Measurements from ENCODE around the gene VCX2. TPM values are rescaled to one million over a fixed set of nuclear protein-coding genes. Genes with fewer than 3 reads are reported as not detected.
"Not testable (repeated sequence)": the region's sequence is repeated elsewhere in the genome, so short reads cannot be mapped to it uniquely, and the experiment has no call there.

VCX2 gene
- total RNA-seq: not detected
- not detected for polyA plus RNA-seq

- DNase-seq; ATAC-seq; intact Hi-C loops (cut with DNase I); FAIRE-seq; H3K27ac ChIP-seq; H3K36me3 ChIP-seq; H3K4me3 ChIP-seq; H3K9me3 ChIP-seq; H3K27me3 ChIP-seq; H3K4me1 ChIP-seq: not testable (repeated sequence)
- WGBS, 2 donors: 74 to 96% methylated on average over 3 of the region's 3 CpGs
Measured at GRCh38 chrX:8171169-8171568, at the start of gene VCX2. TSS of gene VCX2 (minus strand) at chrX:8171267. CDS start at chrX:8170643, 624 bp downstream.

- no peak for DNase-seq
- Histone ChIP-seq H3K4me1 (no peaks in the 10 kb centered on the region), H3K27ac (no peak overlapping the region), H3K9me3 (no peaks in the 10 kb centered on the region), H3K4me3 (no peak overlapping the region), H3K27me3 (no peaks in the 10 kb centered on the region), H3K36me3 (no peaks in the 10 kb centered on the region)
- 52 to 94% methylated on average over 4 of the region's 4 CpGs for WGBS, 2 donors
- FAIRE-seq: no peak
- no peak for ATAC-seq
- TF ChIP-seq CTCF (IDR thresholded peaks at IDR 0.05): no peak
- intact Hi-C loops (cut with DNase I): no loop called here
Measured at GRCh38 chrX:8204943-8205342, 33.9 kb upstream of the VCX2 start.

GRCh38 chrX:8204169-8204935, 33.3 kb upstream of the VCX2 start:
- ATAC-seq: no peak
- no peak for FAIRE-seq
- H3K36me3 ChIP-seq: no peaks in the 10 kb centered on the region
- DNase-seq: no peak
- H3K9me3 ChIP-seq: no peaks in the 10 kb centered on the region
- H3K4me3 ChIP-seq: no peak overlapping the region
- intact Hi-C loops (cut with DNase I): no loop called here
- 63 to 88% methylated on average over 6 of the region's 6 CpGs for WGBS, 2 donors
- no peak overlapping the region for H3K27ac ChIP-seq
- no peaks in the 10 kb centered on the region for H3K4me1 ChIP-seq
- TF ChIP-seq CTCF (IDR thresholded peaks at IDR 0.05): no peak
- H3K27me3 ChIP-seq: no peaks in the 10 kb centered on the region

- no peaks in the 10 kb centered on the region for H3K27me3 ChIP-seq
- FAIRE-seq (no peak), DNase-seq (no peak), ATAC-seq (no peak)
- TF ChIP-seq CTCF (IDR thresholded peaks at IDR 0.05): no peak
- WGBS, 2 donors: 38 to 45% methylated on average over 8 of the region's 8 CpGs
- H3K36me3 ChIP-seq: no peaks in the 10 kb centered on the region
- intact Hi-C loops (cut with DNase I): no loop called here
- no peaks in the 10 kb centered on the region for H3K4me1 ChIP-seq
- no peak overlapping the region for H3K27ac ChIP-seq
- no peak overlapping the region for H3K4me3 ChIP-seq
- H3K9me3 ChIP-seq: no peaks in the 10 kb centered on the region
Measured at GRCh38 chrX:8201896-8202331, 30.8 kb upstream of the VCX2 start.

- WGBS, 2 donors: 72 to 80% methylated on average over 7 of the region's 7 CpGs
- TF ChIP-seq CTCF (IDR thresholded peaks at IDR 0.05): no peak
- no peaks in the 10 kb centered on the region for H3K4me1 ChIP-seq
- H3K27me3 ChIP-seq: no peaks in the 10 kb centered on the region
- no peak for DNase-seq
- no peak for FAIRE-seq
- no peak for ATAC-seq
- intact Hi-C loops (cut with DNase I): no loop called here
- no peaks in the 10 kb centered on the region for H3K36me3 ChIP-seq
- H3K4me3 ChIP-seq: no peak overlapping the region
- H3K27ac ChIP-seq: no peak overlapping the region
- H3K9me3 ChIP-seq: no peaks in the 10 kb centered on the region
Measured at GRCh38 chrX:8196776-8197175, 25.7 kb upstream of the VCX2 start.
